GM12878 (cell line): ENCODE measurements around the gene PLXNA4.
A peak's percentile ranks its signal among the peaks of the same experiment; 100 is the strongest.

Experiments used
- CEBPB ChIP-seq, 2 experiments: fragments of 150-350 bp in 1 of 2; IDR thresholded peaks; 2 replicates each; pipeline ENCODE4 v1.6.1; 2012 to 2014; ENCODE audit warnings: low read depth in 2 of 2, low read length in 2 of 2, borderline replicate concordance in 1 of 2, inconsistent platforms in 1 of 2
- CHD2 ChIP-seq: IDR thresholded peaks from 2 replicates; pipeline ENCODE4 v1.6.1; 2011; ENCODE audit warnings: low read depth, low read length, improper control_type of control experiment, borderline replicate concordance
- ETV6 ChIP-seq, 2 experiments: fragments of 450-650 bp in 1 of 2; IDR thresholded peaks in 1 of 2; conservative IDR thresholded peaks in 1 of 2; 2 replicates each; pipeline ENCODE4 v1.6.1; 2014; ENCODE audit warnings: antibody characterized with exemption in 1 of 2, borderline replicate concordance in 1 of 2, low read depth in 1 of 2, mild to moderate bottlenecking in 1 of 2, moderate library complexity in 1 of 2
- EZH2 ChIP-seq: IDR thresholded peaks from 2 replicates; pipeline ENCODE4 v1.6.1; 2012; ENCODE audit warnings: low read depth, mild to moderate bottlenecking, control low read depth, inconsistent platforms, low read length, borderline replicate concordance; ENCODE audit not compliant: control insufficient read depth
- GABPA ChIP-seq: IDR thresholded peaks from 2 replicates; pipeline ENCODE4 v1.6.1; 2014; ENCODE audit warnings: antibody characterized with exemption, low read depth, mild to moderate bottlenecking, inconsistent platforms
- MXI1 ChIP-seq: fragments of 150-350 bp; IDR thresholded peaks from 2 replicates; pipeline ENCODE4 v1.6.1; 2011; ENCODE audit warnings: low read depth, mild to moderate bottlenecking, inconsistent platforms, low read length, improper control_type of control experiment
- NBN ChIP-seq: fragments of 450-650 bp; IDR thresholded peaks from 2 replicates; pipeline ENCODE4 v1.6.1; 2016
- POLR2AphosphoS2 ChIP-seq: IDR thresholded peaks from 2 replicates; pipeline ENCODE4 v1.6.1; 2011; ENCODE audit warnings: low read depth, mild to moderate bottlenecking, low read length, improper control_type of control experiment, moderate library complexity
- POLR2AphosphoS5 ChIP-seq: IDR thresholded peaks from 2 replicates; pipeline ENCODE4 v1.6.1; 2011; ENCODE audit warnings: mild to moderate bottlenecking, low read length, inconsistent platforms
- RAD51 ChIP-seq: fragments of 450-650 bp; IDR thresholded peaks from 2 replicates; pipeline ENCODE4 v1.6.1; 2016; ENCODE audit warnings: moderate library complexity, mild to moderate bottlenecking, inconsistent platforms
- SREBF2 ChIP-seq: IDR thresholded peaks from 2 replicates; pipeline ENCODE4 v1.6.1; 2012; ENCODE audit warnings: mild to moderate bottlenecking, low read length
- YBX1 ChIP-seq: fragments of 450-650 bp; IDR thresholded peaks from 2 replicates; pipeline ENCODE4 v1.6.1; 2016; ENCODE audit warnings: antibody characterized with exemption
- TF ChIP-seq, protein P1 (sequence below), 3 experiments: IDR thresholded peaks in 2 of 3; conservative IDR thresholded peaks in 1 of 3; 2 replicates each; pipeline ENCODE4 v1.5.1; 2011; ENCODE audit warnings: low read depth in 3 of 3, low read length in 3 of 3, mild to moderate bottlenecking in 3 of 3, control low read depth in 2 of 3, moderate library complexity in 2 of 3, inconsistent platforms in 1 of 3, mixed read lengths in 1 of 3; ENCODE audit not compliant: control insufficient read depth in 2 of 3, insufficient read depth in 1 of 3; ENCODE audit errors: extremely low read depth in 1 of 3
- TF ChIP-seq, protein P2 (sequence below): IDR thresholded peaks from 2 replicates; pipeline ENCODE4 v1.6.1; 2012; ENCODE audit warnings: low read depth, low read length, improper control_type of control experiment

- TF ChIP-seq, protein P1, sequence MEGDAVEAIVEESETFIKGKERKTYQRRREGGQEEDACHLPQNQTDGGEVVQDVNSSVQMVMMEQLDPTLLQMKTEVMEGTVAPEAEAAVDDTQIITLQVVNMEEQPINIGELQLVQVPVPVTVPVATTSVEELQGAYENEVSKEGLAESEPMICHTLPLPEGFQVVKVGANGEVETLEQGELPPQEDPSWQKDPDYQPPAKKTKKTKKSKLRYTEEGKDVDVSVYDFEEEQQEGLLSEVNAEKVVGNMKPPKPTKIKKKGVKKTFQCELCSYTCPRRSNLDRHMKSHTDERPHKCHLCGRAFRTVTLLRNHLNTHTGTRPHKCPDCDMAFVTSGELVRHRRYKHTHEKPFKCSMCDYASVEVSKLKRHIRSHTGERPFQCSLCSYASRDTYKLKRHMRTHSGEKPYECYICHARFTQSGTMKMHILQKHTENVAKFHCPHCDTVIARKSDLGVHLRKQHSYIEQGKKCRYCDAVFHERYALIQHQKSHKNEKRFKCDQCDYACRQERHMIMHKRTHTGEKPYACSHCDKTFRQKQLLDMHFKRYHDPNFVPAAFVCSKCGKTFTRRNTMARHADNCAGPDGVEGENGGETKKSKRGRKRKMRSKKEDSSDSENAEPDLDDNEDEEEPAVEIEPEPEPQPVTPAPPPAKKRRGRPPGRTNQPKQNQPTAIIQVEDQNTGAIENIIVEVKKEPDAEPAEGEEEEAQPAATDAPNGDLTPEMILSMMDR (IDR thresholded peaks at IDR 0.05 in 2 of 3, conservative IDR thresholded peaks at IDR 0.05 in 1 of 3; ENCODE audit: control insufficient read depth in 2 of 3, extremely low read depth in 1 of 3, insufficient read depth in 1 of 3, low read depth in 3 of 3, low read length in 3 of 3) = peak; percentile 79 to 89 (median 88)
- no peak for TF ChIP-seq EZH2
- no peak for TF ChIP-seq ETV6 (conservative IDR thresholded peaks at IDR 0.05 in 1 of 2, IDR thresholded peaks at IDR 0.05 in 1 of 2; ENCODE audit: borderline replicate concordance in 1 of 2, low read depth in 1 of 2)
- no peak for TF ChIP-seq NBN
- TF ChIP-seq YBX1 = no peak
- no peak for TF ChIP-seq POLR2AphosphoS5
- TF ChIP-seq POLR2AphosphoS2 = no peak
- TF ChIP-seq RAD51 = no peak
- TF ChIP-seq CEBPB (IDR thresholded peaks at IDR 0.05; ENCODE audit: borderline replicate concordance in 1 of 2, low read depth in 2 of 2, low read length in 2 of 2) = no peak
- no peak for TF ChIP-seq GABPA
- no peak for TF ChIP-seq MXI1
- no peak for TF ChIP-seq CHD2
- TF ChIP-seq, protein P2, sequence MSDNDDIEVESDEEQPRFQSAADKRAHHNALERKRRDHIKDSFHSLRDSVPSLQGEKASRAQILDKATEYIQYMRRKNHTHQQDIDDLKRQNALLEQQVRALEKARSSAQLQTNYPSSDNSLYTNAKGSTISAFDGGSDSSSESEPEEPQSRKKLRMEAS = no peak
- TF ChIP-seq SREBF2 = no peak
Measured at GRCh38 chr7:132318352-132319318, 257.6 kb downstream of the PLXNA4 start.
